CD4-positive, alpha-beta memory T cell (primary cell): ENCODE results near the gene PIGBOS1. TPM values are rescaled to one million over a fixed set of nuclear protein-coding genes. Genes with fewer than 3 reads are reported as not detected.
A peak's percentile ranks its signal among the peaks of the same experiment; 100 is the strongest.
"Not testable (repeated sequence)": the region's sequence is repeated elsewhere in the genome, so short reads cannot be mapped to it uniquely, and the experiment has no call there.

ENCODE experiments used
- CTCF ChIA-PET: fragments of 350-600 bp; sonication (Branson Sonifier 250); formaldehyde crosslinking; loops from one replicate; lab custom pipeline; 2021; ENCODE audit warnings: inconsistent platforms; ENCODE audit not compliant: partially characterized antibody; lab: Charles Lee
- POLR2A ChIA-PET: fragments of 350-600 bp; sonication (Branson Sonifier 250); formaldehyde crosslinking; loops from one replicate; lab custom pipeline; 2021; ENCODE audit not compliant: partially characterized antibody; lab: Charles Lee
- DNase-seq, 5 donors: peaks; one replicate each; pipeline versions ENCODE4 v3.0.0 to v3.0.0-alpha.2; 2020 to 2022; ENCODE audit warnings: mixed read lengths in 1 of 5
- H3K27ac ChIP-seq: one replicate; pipeline ENCODE4 v1.7.0; 2013; ENCODE audit warnings: low read depth, low read length
- H3K27me3 ChIP-seq: 2 replicates; pipeline ENCODE4 v1.7.0; 2013; ENCODE audit warnings: mild to moderate bottlenecking, low read length, moderate library complexity; ENCODE audit not compliant: insufficient read depth
- H3K36me3 ChIP-seq: 2 replicates; pipeline ENCODE4 v1.7.0; 2013; ENCODE audit warnings: mild to moderate bottlenecking, low read length, moderate library complexity; ENCODE audit not compliant: insufficient read depth
- H3K4me1 ChIP-seq: 2 replicates; pipeline ENCODE4 v1.7.0; 2013; ENCODE audit warnings: mild to moderate bottlenecking, low read length, moderate library complexity; ENCODE audit not compliant: insufficient read depth
- H3K4me3 ChIP-seq, 2 donors: one replicate each; pipeline ENCODE4 v1.7.0; 2013; ENCODE audit warnings: low read length in 2 of 2, mild to moderate bottlenecking in 1 of 2
- H3K9me3 ChIP-seq, 2 donors: one replicate each; pipeline ENCODE4 v1.7.0; 2013; ENCODE audit warnings: low read length in 2 of 2, control low read depth in 1 of 2; ENCODE audit not compliant: control insufficient read depth in 1 of 2
- H3K27ac Mint-ChIP-seq, 7 donors: one replicate each; pipeline ENCODE4 v1.8.0; 2020 to 2021; ENCODE audit warnings: mixed read lengths in 7 of 7, mild to moderate bottlenecking in 6 of 7, inconsistent platforms in 3 of 7, moderate library complexity in 3 of 7
- H3K27me3 Mint-ChIP-seq, 2 donors: one replicate each; pipeline ENCODE4 v1.8.0; 2020 to 2021; ENCODE audit warnings: mixed read lengths in 2 of 2
- H3K36me3 Mint-ChIP-seq, 2 donors: one replicate each; pipeline ENCODE4 v1.8.0; 2020 to 2021; ENCODE audit warnings: mixed read lengths in 2 of 2, inconsistent platforms in 1 of 2, mild to moderate bottlenecking in 1 of 2
- H3K4me1 Mint-ChIP-seq, 4 donors: one replicate each; pipeline ENCODE4 v1.8.0; 2020 to 2021; ENCODE audit warnings: mixed read lengths in 4 of 4, mild to moderate bottlenecking in 1 of 4
- H3K4me3 Mint-ChIP-seq, 8 donors: one replicate each; pipeline ENCODE4 v1.8.0; 2020 to 2021; ENCODE audit warnings: mixed read lengths in 8 of 8, mild to moderate bottlenecking in 7 of 8, moderate library complexity in 6 of 8, inconsistent platforms in 3 of 8
- H3K9me3 Mint-ChIP-seq, 8 donors: one replicate each; pipeline ENCODE4 v1.8.0; 2020 to 2021; ENCODE audit warnings: mixed read lengths in 8 of 8, mild to moderate bottlenecking in 5 of 8, inconsistent platforms in 3 of 8, moderate library complexity in 1 of 8
- intact Hi-C: fragments of 100-400 bp; cut with micrococcal nuclease; formaldehyde crosslinking; loops from one replicate; pipeline ENCODE4 v1.15.1; 2023
- polyA plus RNA-seq, 2 donors: library from polyadenylated mRNA; unstranded; fragments of 300-500 nt; fragmentation: Illumina TruSeq; gene quantifications; one replicate each; pipeline ENCODE4 v1.2.3, GENCODE V29; 2021
- total RNA-seq, 2 experiments: library from RNA; stranded (reverse); gene quantifications; one replicate each; pipeline ENCODE4 v1.2.3, GENCODE V29; 2021

PIGBOS1 gene
- total and polyA plus RNA-seq, 4 experiments from 2014 or later, result 14.1 to 37.8 (median 24.0) TPM

DNA sequence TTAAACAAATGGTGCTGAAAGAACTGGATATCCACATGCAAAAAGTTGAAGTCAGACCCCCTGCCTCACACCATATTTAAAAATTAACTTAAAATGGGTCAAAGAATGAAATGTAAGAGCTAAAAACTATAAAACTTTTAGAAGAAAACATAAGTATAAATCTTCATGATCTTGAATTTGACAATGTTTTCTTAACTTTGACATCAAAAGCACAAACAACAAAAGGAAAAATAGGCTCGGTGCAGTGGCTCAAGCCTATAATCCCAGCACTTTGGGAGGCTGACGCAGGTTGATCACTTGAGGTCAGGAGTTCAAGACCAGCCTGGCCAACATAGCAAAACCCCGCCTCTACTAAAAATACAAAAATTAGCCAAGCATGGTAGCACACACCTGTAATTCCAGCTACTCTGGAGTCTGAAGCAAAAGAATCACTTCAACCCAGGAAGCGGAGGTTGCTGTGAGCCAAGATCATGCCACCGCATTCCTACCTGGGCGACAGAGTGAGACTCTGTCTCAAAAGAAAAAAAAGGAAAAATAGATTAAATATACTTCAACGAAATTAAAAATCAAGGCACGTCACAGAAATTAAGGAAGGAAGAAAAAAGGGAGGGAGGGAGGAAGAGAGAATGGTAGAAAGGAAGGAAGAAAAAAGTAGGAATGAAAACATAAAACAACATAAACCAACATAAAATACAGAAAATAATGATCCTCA is 30.8 kb downstream of the PIGBOS1 start:
- peak overlapping the region; percentile 93 to 96 (median 94) for H3K4me3 Mint-ChIP-seq
- intact Hi-C loops, result loop anchor here (2.0 kb wide), 1 partner anchor 121 kb away; the partner anchor contains the start of genes CCPG1 and PIERCE2
- H3K9me3 ChIP-seq, result no peaks in the 10 kb centered on the region
- H3K36me3 ChIP-seq, result no peaks in the 10 kb centered on the region
- H3K27ac Mint-ChIP-seq, result peak overlapping the region; percentile 87 to 98 (median 96)
- no peaks in the 10 kb centered on the region for H3K27me3 ChIP-seq
- H3K36me3 Mint-ChIP-seq, result peaks cover 7 to 19% of the 10 kb centered on the region in 2 donors
- no peaks in the 10 kb centered on the region for H3K9me3 Mint-ChIP-seq
- no peak for DNase-seq
- H3K27ac ChIP-seq, result peak overlapping the region; percentile 96
- CTCF ChIA-PET, result interaction anchor here (0.8 to 3.3 kb wide), 12 partner anchors 11 to 151 kb away, joined by 3 to 21 read pairs (median 3); partner anchors contain the start of genes PIGB and PIGBOS1
- peak overlapping the region in 1 of 2 donors; percentile 85 for H3K4me3 ChIP-seq
- no peaks in the 10 kb centered on the region for H3K27me3 Mint-ChIP-seq
- H3K4me1 Mint-ChIP-seq, result peaks cover 45 to 74% (median 52%) of the 10 kb centered on the region in 4 donors
- peaks cover 60% of the 10 kb centered on the region for H3K4me1 ChIP-seq
- POLR2A ChIA-PET, result interaction anchor here (0.6 to 14.7 kb wide), 10 partner anchors 9 to 957 kb away, joined by 3 to 201 read pairs (median 6); partner anchors contain the start of genes CCPG1, PIERCE2, PIGB and PIGBOS1

DNA sequence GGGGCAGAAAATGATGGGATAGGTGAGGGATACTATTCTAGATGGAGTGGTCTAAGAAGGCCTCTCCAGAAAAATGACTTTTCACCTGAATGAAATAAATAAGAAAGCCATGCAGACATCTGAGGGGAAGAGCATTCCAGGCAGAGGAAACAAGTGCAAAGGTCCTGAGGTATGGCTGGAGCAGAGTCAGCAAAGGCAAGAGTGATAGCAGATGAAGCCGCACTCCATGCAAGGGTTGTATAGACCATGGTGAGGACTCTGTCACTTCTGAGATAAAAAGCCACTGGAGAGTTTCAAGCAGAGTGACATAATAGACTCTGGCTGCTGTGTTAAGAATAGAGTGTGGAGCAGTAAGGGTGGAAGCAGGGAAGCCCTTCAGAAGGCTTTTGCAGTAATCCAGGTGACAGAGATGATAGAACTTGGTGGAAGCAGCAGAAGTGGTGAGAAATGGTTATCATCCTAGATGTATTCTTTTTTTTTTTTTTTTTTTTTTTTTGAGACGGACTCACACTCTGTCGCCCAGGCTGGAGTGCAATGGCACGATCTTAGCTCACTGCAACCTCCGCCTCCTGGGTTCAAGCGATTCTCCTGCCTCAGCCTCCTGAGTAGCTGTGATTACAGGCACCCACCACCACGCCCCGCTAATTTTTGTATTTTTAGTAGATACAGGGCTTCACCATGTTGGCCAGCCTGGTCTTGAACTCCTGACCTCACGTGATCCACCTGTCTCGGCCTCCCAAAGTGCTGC is 32.3 kb downstream of the PIGBOS1 start:
- peaks cover 76% of the 10 kb centered on the region for H3K4me1 ChIP-seq
- H3K27me3 ChIP-seq, DNase-seq, H3K27ac ChIP-seq, H3K9me3 ChIP-seq, intact Hi-C loops, H3K36me3 ChIP-seq, H3K4me3 ChIP-seq, H3K27me3 Mint-ChIP-seq, H3K9me3 Mint-ChIP-seq: not testable (repeated sequence)
- Mint-ChIP-seq H3K27ac (peak overlapping the region; percentile 57 to 98 (median 95)), H3K4me1 (peaks cover 61 to 89% (median 67%) of the 10 kb centered on the region in 4 donors), H3K36me3 (peaks cover 7 to 19% of the 10 kb centered on the region in 2 donors), H3K4me3 (peak overlapping the region in 7 of 8 donors; percentile 59 to 95 (median 94))
- ChIA-PET CTCF (interaction anchor here (1.1 to 3.3 kb wide), 5 partner anchors 10 to 147 kb away, joined by 3 to 21 read pairs (median 4); no protein-coding TSS in a partner anchor), POLR2A (interaction anchor here (1.7 to 14.7 kb wide), 2 partner anchors 19 to 66 kb away, joined by 7 to 201 read pairs; no protein-coding TSS in a partner anchor)

DNA sequence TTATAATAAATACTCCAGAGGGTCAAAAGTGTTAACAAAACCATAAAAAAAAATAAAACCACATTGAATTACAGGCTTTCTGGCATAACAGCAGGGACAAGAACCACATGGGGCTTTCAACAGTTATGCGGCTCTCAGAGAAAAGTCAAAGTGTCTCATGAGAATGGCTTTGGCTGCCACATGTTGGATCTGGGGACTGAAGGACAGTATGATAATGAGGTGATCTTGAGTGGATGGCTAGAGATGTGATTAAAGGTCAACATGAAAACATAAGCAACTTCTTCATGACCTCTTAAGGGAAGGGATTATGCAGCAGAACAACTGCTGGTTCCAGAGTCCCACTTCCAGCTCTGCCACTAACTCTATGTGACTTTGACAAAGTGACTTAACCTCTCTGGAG is 34.5 kb downstream of the PIGBOS1 start:
- POLR2A ChIA-PET, result interaction anchor here (1.3 to 14.7 kb wide), 2 partner anchors 16 to 63 kb away, joined by 4 to 201 read pairs; no protein-coding TSS in a partner anchor
- H3K27me3 Mint-ChIP-seq, result no peaks in the 10 kb centered on the region
- H3K27ac ChIP-seq, result peak overlapping the region; percentile 27
- no peaks in the 10 kb centered on the region for H3K36me3 ChIP-seq
- peaks cover 7 to 18% of the 10 kb centered on the region in 2 donors for H3K36me3 Mint-ChIP-seq
- no peak for DNase-seq
- peak overlapping the region in 6 of 8 donors; percentile 1 to 77 (median 25) for H3K4me3 Mint-ChIP-seq
- no peaks in the 10 kb centered on the region for H3K9me3 ChIP-seq
- CTCF ChIA-PET, result interaction anchor here (1.3 kb wide), 2 partner anchors 17 to 68 kb away, joined by 4 to 7 read pairs; no protein-coding TSS in a partner anchor
- peaks cover 86% of the 10 kb centered on the region for H3K4me1 ChIP-seq
- H3K27me3 ChIP-seq, result no peaks in the 10 kb centered on the region
- no peak overlapping the region for H3K4me3 ChIP-seq
- intact Hi-C loops, result no loop called here
- no peaks in the 10 kb centered on the region for H3K9me3 Mint-ChIP-seq
- peaks cover 71 to 98% (median 86%) of the 10 kb centered on the region in 4 donors for H3K4me1 Mint-ChIP-seq
- peak overlapping the region; percentile 65 to 95 (median 86) for H3K27ac Mint-ChIP-seq

DNA sequence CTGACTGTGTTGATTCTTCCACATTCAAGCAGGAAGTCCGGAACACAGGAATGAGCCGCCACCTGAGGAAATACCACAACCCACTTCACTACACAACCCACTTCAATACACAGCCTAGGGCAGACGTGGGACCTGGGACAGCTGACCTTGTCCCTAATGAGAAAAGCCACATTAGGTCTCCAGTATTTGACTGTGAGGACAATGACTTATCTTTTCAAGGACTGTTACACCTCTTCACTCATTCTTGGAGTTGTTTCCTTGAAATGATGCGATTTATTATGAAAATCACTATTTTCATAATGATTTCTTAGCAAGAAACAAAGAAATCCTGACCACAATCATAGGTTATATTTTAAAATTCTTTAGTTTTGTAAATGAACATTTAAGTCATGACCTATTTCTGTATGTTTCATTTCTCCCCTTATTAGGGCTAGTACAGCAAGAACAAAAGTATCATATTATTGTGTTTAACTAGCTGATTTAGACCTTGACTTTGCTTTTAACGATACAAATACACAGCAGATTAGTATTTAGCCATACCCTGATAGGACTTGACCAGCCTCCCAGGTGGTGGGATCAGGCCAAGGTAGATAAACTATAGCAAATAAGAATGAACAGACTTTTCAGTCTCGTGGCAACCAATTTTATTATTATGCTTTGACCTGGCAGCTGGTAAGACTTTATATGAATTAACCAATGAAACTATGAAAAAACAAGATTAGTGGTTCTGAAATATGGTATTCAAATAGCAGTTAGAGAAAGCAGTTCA is 35.4 kb downstream of the PIGBOS1 start:
- intact Hi-C loops, result no loop called here
- peak overlapping the region; percentile 47 for H3K27ac ChIP-seq
- DNase-seq, result no peak
- no peaks in the 10 kb centered on the region for H3K27me3 Mint-ChIP-seq
- H3K4me1 ChIP-seq, result peaks cover 91% of the 10 kb centered on the region
- H3K9me3 Mint-ChIP-seq, result no peaks in the 10 kb centered on the region
- peak overlapping the region; percentile 87 to 96 (median 92) for H3K27ac Mint-ChIP-seq
- no peaks in the 10 kb centered on the region for H3K36me3 ChIP-seq
- H3K4me1 Mint-ChIP-seq, result peaks cover 76 to 100% (median 90%) of the 10 kb centered on the region in 4 donors
- no peaks in the 10 kb centered on the region for H3K9me3 ChIP-seq
- peak overlapping the region in 7 of 8 donors; percentile 60 to 74 (median 69) for H3K4me3 Mint-ChIP-seq
- ChIA-PET POLR2A (interaction anchor here (0.6 to 14.7 kb wide), 4 partner anchors 16 to 87 kb away, joined by 3 to 201 read pairs (median 8); partner anchors contain the start of gene RSL24D1), CTCF (no interaction called here)
- H3K36me3 Mint-ChIP-seq, result peaks cover 7 to 11% of the 10 kb centered on the region in 2 donors
- H3K4me3 ChIP-seq, result peak overlapping the region in 1 of 2 donors; percentile 6
- no peaks in the 10 kb centered on the region for H3K27me3 ChIP-seq

DNA sequence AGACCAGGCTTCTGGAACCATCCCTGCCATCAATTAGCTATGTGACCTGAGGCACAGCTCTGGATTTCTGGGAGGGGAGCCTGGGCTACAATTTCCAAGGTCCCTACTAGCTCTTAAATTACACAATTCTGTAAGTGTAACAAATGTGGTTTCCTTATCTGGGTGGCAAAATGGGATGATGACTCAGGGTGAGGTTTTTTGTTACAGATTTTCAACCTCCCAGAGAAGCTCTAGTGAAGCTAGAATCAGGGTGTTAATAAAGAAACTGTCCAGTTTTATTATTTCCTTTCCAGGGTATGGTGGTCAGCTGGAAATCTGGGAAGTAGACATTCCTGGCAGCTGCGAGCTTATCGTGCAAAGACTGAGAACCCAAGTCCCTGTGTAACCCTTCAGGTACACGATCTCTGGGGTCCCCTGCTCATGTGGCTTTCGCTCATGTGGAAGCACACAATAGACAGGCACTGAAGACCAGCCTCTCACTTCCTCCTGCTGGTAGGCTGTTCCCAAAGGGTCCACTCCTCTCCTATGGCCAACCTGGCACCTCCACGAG is 36.6 kb downstream of the PIGBOS1 start:
- H3K36me3 ChIP-seq, result no peaks in the 10 kb centered on the region
- Mint-ChIP-seq H3K27me3 (no peaks in the 10 kb centered on the region), H3K27ac (peak overlapping the region; percentile 87 to 96 (median 92)), H3K36me3 (peaks cover 7 to 11% of the 10 kb centered on the region in 2 donors), H3K4me3 (peak overlapping the region; percentile 37 to 74 (median 69)), H3K9me3 (no peaks in the 10 kb centered on the region), H3K4me1 (peaks cover 75 to 99% (median 91%) of the 10 kb centered on the region in 4 donors)
- intact Hi-C loops, result no loop called here
- POLR2A ChIA-PET, result interaction anchor here (1.0 to 14.7 kb wide), 5 partner anchors 9 to 85 kb away, joined by 4 to 201 read pairs (median 10); partner anchors contain the start of genes PIGB, PIGBOS1 and RSL24D1
- CTCF ChIA-PET, result interaction anchor here (1.0 to 4.5 kb wide), 7 partner anchors 9 to 126 kb away, joined by 3 to 22 read pairs (median 4); partner anchors contain the start of genes CCPG1 and PIERCE2
- H3K27ac ChIP-seq, result peak overlapping the region; percentile 47
- no peaks in the 10 kb centered on the region for H3K9me3 ChIP-seq
- peak in 3 of 5 donors; percentile 21 to 67 (median 22) for DNase-seq
- H3K4me1 ChIP-seq, result peaks cover 89% of the 10 kb centered on the region
- H3K27me3 ChIP-seq, result no peaks in the 10 kb centered on the region
- peak overlapping the region in 1 of 2 donors; percentile 6 for H3K4me3 ChIP-seq
